DMS53 treated with DMSO at 0.1 percent for 48 hours (cell line): ENCODE data around the gene CALR.
"Not testable (repeated sequence)": the region's sequence is repeated elsewhere in the genome, so short reads cannot be mapped to it uniquely, and the experiment has no call there.

Experiments
- DNase-seq: peaks from one replicate; lab custom pipeline; 2025; ENCODE audit not compliant: unreplicated experiment; lab: John Stamatoyannopoulos, UW

CALR gene

DNA sequence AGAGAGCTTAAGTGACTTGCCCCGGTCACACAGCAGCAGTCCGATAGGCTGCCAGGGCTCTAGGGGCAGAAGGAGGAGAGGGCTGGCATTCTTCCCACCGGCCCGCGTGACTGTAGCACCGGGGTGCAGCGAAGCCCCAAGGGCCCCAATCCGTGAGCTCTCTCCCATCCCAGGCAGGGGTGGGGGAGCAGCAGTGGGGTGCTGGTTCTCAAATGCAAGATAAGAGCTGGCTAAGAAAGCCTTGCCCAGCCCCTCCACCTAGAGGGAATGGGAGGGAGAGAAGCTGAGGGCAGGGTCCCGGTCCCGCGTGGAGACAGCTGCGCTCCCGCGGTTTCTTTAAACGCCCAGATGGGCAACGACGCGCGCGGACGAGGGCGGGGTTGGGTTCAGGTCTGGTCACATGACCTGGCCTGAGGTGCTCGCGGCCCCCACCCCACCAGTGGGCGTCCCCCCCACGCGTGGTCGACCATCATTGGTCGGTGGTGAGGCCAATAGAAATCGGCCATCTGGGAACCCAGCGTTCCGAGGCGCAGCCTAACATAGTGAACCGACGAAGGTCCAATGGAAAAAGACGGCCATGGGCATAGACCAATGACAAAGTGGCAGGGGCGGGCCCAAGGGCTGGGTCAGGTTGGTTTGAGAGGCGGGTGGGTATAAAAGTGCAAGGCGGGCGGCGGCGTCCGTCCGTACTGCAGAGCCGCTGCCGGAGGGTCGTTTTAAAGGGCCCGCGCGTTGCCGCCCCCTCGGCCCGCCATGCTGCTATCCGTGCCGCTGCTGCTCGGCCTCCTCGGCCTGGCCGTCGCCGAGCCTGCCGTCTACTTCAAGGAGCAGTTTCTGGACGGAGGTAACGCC lies at the start of gene CALR:
TSS of gene CALR (plus strand) at position 683 of the 852 bp plus-strand sequence. CDS start at position 754, 71 bp downstream.
- DNase-seq = peak; percentile 91

DNA sequence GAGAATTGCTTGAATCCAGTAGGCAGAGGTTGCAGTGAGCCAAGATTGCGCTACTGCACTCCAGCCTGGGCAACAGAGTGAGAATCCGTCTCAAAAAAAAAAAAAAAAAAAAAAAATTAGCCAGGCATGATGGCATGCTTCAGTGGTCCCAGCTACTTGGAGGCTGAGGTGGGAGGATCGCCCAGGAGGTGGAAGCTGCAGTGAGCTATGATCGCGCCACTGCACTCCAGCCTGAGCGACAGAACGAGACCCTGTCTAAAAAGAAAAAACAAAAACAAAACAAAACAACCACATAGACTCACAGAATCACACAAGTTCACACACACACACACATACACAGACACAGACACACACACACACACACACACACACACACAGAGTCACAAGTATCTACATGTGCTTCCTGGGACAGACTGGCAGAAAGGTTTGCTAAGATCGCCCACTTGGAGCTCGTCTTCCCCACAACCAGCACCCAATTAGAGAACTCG lies 48.1 kb upstream of the CALR start:
- not testable (repeated sequence) for DNase-seq

DNA sequence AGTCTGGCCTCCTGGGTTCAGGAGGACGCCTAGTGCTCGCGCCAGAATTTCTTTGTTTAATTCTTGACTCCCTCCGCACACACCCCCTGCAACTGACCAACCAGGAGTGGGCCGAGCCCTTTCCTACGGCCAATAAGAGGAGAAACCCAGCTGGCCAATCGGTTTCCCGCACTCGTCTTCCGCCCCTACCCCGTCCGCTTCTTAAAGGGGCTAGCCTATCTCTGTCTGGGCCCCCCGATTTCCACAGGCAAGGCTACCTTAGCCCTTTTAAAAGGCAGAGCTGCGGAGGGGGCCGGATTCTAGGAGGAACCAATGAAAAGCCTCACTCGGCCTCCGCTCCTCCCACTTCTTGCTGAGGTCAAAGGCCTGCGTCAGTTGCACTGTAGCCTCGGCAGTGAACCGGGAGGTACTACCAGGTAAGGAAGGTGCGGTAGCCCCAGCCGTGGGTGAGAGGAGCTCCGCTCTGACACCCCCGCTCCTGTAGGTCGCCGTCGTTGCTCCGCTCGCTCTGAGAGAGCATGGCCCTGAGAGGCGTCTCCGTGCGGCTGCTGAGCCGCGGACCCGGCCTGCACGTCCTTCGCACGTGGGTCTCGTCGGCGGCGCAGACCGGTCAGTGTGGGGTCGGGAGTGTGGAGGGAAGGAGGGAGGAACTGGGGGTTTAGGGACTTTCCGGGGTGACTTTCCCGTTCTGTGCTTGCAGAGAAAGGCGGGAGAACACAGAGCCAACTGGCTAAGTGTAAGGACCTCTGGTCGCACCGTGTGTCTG lies 47.4 kb upstream of the CALR start, which contains the start of gene GCDH:
TSS of gene GCDH (plus strand) at position 374 of the 766 bp plus-strand sequence. CDS start at position 519, 145 bp downstream.
- peak; percentile 95 for DNase-seq

DNA sequence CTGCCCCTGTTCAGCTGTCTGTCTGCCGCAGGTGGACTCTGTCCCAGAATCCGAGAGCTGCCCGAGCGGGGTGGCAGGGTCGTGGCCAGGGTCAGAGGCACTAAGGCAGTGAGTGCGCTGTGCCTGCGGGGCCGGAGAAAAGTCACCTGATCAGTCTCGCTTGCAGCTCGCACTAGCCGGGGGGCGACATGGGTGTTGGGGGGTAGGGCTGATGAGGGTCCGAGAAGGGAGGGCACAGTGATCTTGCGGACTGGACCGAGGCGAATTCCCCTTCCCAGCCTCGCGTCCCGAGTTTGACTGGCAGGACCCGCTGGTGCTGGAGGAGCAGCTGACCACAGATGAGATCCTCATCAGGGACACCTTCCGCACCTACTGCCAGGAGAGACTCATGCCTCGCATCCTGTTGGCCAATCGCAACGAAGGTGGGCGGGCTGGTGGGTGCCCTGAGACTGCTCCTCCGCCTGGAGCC lies 46.8 kb upstream of the CALR start:
- no peak for DNase-seq

DNA sequence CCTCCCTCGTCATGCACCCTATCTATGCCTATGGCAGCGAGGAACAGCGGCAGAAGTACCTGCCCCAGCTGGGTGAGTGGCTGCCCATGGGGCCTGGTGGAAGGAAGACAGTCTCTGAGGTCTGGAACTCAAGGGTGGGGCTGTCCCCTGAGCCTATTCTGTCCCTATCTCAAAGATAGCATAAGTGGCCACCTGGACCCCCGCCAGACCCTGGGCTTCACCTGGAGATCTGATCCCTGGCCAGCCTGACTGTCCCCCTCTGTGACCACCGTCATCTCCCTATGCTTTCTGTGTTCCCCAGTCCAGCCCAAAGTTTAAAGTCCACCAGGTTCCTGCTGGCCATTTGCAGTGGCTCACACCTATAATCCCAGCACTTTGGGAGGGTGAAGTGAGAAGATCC lies 44.8 kb upstream of the CALR start:
- DNase-seq = no peak

DNA sequence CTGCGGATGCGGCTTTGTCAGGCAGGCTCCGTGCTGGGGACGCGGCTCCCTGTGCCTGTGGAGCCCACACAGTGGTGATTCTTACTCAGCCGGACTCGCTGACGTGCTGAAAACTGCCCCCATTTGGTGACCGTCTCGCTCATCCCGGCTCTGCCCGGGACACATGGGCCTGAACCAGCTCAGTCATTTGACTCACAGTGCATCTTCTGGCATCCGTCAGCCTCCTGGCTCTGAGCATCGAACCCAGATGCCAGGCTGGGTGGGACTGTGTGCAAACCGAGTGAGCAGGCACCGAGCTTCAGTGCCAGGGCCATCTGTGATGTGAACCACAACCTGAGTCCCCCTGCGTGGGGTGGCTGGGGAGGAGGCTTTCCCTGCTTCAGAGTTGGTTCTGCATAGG lies 41.9 kb upstream of the CALR start:
- DNase-seq = no peak

DNA sequence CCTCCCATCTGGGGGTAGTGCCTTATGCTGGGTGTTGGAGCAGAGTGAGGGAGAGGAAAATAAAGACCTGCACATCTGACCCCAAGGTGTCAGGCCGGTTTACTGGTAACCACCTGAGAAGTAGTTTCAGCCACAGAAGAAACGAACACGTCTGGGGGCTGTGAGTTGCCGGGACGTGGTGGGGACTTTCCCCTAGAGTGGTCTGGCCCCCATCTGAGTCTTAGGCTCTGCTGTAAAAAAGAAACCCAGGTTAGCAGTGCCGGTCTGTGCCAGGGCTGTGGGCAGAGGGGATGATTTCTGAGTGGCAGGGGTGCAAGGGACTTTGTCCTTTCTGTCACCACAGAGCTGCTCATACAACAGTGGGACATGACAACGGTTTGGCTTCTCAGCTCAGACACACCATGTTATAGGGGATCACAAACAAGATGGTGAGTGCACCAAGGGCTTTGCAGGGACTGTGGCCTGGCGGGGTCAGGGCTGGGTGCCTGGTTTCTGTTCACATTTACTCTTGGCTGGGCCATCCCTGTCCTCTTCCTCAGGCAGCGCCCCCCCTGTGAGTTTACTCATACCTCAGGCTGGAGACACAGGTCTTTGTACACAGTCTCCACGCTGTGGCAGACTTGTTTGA lies 38.4 kb upstream of the CALR start:
- no peak for DNase-seq

DNA sequence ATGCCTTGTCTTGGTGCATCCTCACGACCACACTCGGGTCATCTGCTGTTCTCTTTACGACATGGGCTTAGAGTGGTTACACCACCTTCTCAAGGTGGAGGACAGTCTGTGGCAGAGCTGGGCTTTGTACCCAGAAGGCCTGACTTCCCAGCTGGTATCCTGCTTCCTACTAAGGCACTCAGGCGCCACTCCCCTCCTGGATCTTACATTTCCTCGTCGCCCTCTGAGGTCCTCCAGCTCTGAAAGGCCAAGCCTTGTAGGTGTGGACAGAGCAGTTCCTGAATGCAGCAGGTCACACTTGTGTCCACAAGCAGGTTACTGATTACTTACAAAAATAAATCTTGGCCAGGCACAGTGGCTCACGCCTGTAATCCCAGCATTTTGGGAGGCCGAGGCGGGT lies 31.2 kb upstream of the CALR start:
- DNase-seq = no peak

DNA sequence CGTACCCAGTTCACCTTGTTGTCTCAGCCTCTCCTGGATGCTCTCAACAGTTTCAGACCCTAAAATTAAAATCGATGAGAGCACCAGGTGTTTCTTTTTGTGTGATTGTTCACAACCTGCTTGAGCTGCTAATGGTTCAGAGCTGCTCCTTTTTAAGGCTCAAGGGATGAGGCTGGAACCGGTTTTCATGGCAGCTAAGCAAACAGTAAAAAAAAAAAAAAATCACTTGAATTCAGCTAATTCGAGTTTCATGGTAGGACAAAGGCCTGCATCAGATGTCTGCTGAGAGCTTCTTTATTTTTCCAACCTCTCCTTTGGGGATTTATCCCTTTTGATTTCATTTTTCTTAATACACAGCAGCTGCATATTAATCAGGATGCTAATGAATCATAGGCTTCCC lies 25.8 kb upstream of the CALR start:
- DNase-seq = peak; percentile 81

DNA sequence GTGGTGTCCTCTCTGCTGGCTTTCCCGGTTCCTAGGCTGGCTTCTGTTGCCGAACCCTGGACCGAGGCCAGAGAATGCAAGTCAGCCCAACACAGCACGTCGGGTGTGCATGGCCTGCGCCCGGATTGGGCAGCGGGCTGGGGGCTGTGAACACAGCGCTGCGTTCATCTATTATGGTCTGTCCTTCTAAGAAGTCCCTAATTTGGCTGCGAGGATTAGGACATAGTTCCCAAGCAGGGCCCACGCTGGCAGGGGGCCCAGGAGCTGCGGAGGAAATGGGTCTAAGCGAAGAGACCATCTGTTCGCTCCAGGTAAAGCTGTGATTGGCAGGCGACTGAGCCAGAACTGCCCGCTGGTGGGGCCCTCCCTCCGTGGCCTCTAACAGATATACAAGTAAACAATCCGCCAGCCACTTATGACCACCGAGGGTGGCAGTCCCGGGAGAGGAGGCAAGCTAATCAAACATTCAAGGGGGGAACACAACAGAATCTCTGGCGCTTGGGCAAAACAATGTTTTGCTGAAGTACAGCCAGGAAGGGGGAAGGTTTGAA lies 25.3 kb upstream of the CALR start:
- DNase-seq = peak; percentile 87

DNA sequence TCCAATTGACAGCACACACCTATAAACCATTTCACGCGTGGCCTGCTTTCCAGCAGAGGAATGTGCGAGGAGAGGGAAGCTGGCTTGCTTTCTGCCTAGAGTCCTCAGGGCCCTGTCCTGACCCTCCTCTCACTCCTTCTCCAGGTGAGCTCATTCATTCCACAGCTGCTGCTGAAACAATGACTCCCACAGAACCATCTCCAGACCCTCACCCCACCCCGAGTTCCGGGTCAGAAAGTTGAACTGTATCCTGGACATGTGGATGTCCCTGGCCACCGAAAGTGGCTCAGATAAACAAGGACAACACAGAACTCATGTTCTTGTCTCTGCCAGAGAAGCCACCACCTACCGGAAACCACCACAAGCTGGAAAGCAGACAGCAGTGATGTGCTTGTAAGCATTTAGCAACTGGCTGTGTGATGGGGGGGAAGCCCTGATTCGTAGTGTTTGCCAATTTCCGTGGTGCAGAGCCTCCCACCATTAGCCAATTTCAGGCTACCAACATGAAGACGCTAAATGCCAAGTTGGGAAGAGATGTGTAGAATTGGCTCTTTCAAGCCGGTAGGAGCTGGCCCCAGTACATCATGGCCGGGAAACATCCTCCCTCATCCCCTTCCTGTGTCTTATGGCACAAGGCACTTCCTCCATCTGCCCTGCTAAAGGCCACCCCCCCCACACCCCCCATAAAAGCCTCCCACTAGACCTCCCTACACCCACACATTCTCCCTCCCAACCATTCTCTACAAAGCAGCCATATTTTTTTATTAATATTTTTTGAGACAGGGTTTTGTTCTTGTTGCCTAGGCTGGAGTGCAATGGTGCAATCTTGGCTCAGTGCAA lies 24.3 kb upstream of the CALR start:
- peak; percentile 62 for DNase-seq

DNA sequence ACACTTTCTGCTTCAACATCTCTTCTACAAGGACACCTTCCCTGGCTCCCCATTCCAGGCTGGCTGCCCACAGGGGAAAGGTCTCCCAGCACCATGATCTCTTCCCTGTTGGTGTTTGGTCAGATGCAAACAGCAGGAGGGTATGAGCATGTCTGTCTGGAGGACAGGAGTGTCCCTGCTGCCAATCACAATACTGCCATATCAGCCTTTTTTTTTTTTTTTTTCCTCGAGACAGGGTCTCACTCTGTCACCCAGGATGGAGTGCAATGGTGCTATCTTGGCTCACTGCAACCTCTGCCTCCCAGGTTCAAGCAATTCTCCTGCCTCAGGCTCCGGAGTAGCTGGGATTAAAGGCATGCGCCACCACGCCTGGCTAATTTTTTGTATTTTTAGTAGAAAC lies 22.5 kb upstream of the CALR start:
- not testable (repeated sequence) for DNase-seq

DNA sequence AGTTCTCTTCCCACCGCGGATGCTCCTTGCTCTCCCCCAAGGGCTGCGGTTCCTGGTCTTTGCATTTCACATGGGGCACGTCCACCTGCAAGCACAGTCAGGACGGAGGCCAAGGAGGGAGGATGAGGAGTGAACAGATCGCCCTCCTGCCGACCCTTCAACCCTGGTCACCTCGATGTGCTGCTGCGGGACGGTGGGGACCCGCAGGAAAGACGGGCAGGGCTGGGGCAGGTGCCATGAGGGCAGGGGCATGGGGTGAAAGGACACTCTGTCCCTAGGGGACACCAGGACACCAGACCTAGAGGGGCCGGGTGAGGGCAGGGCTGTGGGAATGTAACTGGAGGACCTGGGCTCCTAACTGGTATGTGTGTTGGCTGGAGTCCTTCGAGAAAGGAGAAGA lies 20.2 kb upstream of the CALR start:
- DNase-seq = no peak

DNA sequence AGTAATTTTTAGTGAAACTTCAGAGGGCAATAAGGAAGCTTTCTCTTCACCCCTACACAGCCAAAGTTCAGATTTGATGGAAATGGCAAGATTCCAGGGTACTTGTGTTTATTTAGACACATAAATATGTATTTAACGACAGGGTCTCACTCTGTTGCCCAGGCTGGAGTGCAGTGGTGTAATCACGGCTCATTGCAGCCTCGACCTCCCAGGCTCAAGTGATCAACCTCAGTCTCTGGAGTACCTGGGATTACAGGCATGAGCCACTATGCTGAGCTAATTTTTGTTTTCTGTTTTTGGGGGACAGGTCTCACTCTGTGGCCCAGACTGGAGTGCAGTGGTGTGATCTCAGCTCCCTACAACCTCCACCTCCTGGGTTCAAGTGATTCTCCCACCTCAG lies 17.4 kb upstream of the CALR start:
- DNase-seq = no peak

DNA sequence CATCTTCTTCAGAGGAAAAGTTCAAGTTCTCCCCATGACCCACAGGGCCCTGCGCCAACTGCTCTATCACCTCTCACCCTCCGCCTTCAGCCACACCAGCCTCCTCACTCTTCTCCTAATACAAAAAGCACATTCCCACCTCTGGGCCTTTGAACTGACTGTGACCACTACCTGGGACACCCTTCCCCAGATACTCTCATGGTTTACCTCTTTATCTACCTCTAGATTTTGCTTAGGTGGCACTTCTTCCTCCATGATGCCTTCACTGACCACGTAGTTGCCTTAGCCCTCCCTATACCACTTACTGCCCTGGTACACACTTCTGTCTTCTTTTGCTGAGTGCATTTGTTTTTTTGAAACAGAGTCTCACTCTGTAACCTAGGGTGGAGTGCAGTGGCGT lies 15.4 kb upstream of the CALR start:
- no peak for DNase-seq

DNA sequence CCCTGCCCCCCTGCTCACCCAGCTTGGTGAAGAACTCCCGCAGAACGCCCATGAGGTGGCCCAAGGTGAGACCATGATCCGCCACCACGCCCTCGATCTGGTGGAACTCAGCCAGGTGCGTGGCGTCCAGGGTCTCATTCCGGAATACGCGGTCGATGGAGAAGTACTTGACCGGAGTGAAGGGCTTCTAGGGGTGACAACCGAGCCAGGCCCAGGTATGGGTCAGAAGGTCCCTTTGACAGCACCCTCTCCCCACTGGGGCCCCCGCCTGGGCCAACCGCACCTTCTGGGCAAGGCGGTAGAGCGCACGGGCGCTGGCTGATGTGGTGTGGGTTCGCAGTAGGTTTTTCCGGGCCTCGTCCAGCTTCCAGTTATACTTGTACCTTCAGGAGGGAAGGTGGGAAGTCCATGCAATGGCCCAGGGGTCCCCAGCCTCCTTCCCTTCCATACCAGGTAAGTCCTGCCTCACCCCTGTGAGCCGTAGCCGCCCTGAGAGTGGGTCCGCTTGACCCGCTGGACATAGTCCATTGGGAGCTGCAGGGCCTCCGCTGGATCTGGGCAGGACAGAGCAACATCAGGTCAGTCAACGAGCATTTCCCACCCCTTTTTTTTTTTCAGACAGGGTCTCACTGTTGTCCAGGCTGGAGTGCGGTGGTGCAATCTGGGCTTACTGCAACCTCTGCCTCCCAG lies 13.6 kb upstream of the CALR start:
- no peak for DNase-seq

DNA sequence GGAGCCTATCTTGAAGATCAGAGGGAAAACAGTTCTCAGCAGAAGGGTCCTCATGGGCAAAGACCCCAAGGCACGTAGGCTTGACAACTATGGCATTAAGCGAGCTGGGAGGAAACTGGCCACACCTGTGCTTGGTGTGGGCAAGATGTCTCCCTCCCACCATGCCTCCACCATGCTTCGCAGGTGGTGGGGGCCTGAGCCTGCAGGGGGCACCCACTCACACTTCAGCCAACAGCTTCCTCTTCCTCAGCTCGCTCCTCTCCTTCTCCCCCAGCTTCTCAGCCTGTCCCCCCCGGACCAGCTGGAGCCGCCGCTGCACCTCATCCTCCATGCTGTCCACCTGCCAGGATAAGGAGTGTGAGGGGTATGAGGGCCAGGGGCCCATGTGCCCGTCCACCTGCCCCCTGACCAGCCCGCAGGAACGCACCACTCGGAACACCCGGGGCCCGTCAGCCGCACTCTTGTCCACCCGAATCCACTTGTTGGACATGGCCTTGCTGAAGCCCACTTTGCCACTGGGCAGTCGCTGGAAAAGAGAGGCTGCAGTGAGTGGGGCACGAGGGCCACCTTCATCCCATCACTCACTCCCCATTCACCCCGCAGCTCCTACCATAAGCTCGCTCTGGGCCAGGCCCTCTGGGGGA lies 8.3 kb upstream of the CALR start:
- DNase-seq = no peak

DNA sequence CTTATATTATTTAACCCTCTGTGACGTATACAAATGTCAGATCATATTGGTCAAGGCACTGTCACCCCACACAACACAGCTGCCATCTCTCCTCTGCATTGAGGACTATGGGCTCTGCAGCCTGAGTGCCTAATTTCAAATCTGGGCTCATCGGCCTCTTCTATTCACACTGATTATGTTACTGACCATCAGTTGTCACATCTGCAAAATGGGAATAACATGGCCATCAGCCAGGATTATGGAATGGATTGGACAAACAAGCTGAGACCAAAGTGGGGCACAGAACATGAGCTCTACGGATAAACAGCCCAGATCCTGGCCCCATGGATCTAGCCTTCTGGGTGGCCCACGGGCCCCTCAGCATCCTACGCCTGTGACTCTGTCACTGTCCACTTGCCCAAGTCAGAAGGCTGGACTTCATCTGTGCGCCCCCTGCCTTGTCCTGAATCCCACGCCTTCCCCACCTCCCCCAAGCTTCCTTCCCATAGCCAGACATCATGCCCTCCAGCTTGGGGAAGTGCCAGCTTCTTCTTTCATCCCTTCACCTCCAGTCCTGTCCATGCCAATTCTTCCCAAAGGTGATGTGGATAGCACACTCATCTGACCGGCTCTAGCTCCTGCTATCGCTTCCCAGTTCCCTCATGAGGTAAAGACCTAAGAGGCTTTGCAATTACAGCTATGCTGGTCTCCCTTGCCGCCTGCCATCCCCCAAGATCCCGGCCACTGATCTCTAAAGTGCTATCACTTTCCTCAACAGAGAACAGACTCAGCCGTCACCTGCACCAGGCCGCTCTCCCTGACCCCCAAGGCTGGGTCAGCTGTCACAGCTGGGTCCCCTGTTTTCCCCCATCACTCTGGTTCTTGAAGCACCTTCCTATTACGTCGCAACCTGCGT lies 5.8 kb upstream of the CALR start:
- no peak for DNase-seq
